Activated CD8-positive, alpha-beta memory T cell treated with anti-CD3 and anti-CD28 coated beads for 1 hour (primary cell): ENCODE data around the gene BBOF1.

Source experiments
- DNase-seq, 2 donors: peaks; one replicate each; pipeline ENCODE4 v3.0.0-alpha.2; 2020; ENCODE audit warnings: low read depth in 1 of 2; ENCODE audit errors: extremely low read depth in 1 of 2

The BBOF1 gene

GRCh38 chr14:74019408-74020137, 424 bp downstream of the BBOF1 start:
- no peak for DNase-seq

- DNase-seq = no peak
Observed at GRCh38 chr14:74022346-74022745, 3.2 kb downstream of the BBOF1 start.

- DNase-seq = no peak
Observed at GRCh38 chr14:74029136-74029535, 10.0 kb downstream of the BBOF1 start.

GRCh38 chr14:74034572-74034971, 15.4 kb downstream of the BBOF1 start:
- DNase-seq = no peak

- no peak for DNase-seq
Observed at GRCh38 chr14:74035556-74035955, 16.4 kb downstream of the BBOF1 start.

- no peak for DNase-seq
Observed at GRCh38 chr14:74038020-74038859, 19.1 kb downstream of the BBOF1 start.

- no peak for DNase-seq
Observed at GRCh38 chr14:74042296-74042695, 23.1 kb downstream of the BBOF1 start.

- DNase-seq = no peak
Observed at GRCh38 chr14:74045522-74045921, 26.4 kb downstream of the BBOF1 start.

- DNase-seq = no peak
Observed at GRCh38 chr14:74048281-74048680, 29.1 kb downstream of the BBOF1 start.

GRCh38 chr14:74049876-74050495, 30.8 kb downstream of the BBOF1 start:
- DNase-seq = no peak

- no peak for DNase-seq
Observed at GRCh38 chr14:74062809-74063150, 43.6 kb downstream of the BBOF1 start.

GRCh38 chr14:74064426-74064825, 45.3 kb downstream of the BBOF1 start:
- DNase-seq = no peak

- no peak for DNase-seq
Observed at GRCh38 chr14:74064883-74065282, 45.7 kb downstream of the BBOF1 start.

- DNase-seq = no peak
Observed at GRCh38 chr14:74065746-74066575, 46.8 kb downstream of the BBOF1 start.

GRCh38 chr14:74077401-74077800, 58.3 kb downstream of the BBOF1 start:
- DNase-seq = no peak

GRCh38 chr14:74080820-74081460, 61.8 kb downstream of the BBOF1 start:
- DNase-seq = no peak

- no peak for DNase-seq
Observed at GRCh38 chr14:74081491-74081890, 62.3 kb downstream of the BBOF1 start.

GRCh38 chr14:74083161-74083560, 64.0 kb downstream of the BBOF1 start:
- no peak for DNase-seq

GRCh38 chr14:74083784-74084276, 64.7 kb downstream of the BBOF1 start:
- no peak for DNase-seq

- peak; percentile 99 to 100 for DNase-seq
Observed at GRCh38 chr14:74084277-74085046, 65.3 kb downstream of the BBOF1 start, which contains the start of the genes ALDH6A1 and LIN52. TSS of gene ALDH6A1 (minus strand) at chr14:74084453. CDS start at chr14:74084394, 59 bp downstream. TSS of gene LIN52 (plus strand) at chr14:74084956. CDS start at chr14:74084975, 19 bp downstream.
